HEK293 (cell line): ENCODE results near the gene KLHL11.

Experiments
- EGR2 ChIP-seq: fragments of 450-650 bp; formaldehyde crosslinking; IDR thresholded peaks from 2 replicates; pipeline ENCODE4 v1.5.1; 2016; ENCODE audit warnings: low read depth, missing biosample characterization, missing genetic modification characterization
- GLIS1 ChIP-seq: fragments of 450-650 bp; formaldehyde crosslinking; IDR thresholded peaks from 2 replicates; pipeline ENCODE4 v1.5.1; 2016; ENCODE audit warnings: missing biosample characterization, missing genetic modification characterization
- HIC1 ChIP-seq: fragments of 450-650 bp; formaldehyde crosslinking; IDR thresholded peaks from 2 replicates; pipeline ENCODE4 v1.5.1; 2016; ENCODE audit warnings: missing biosample characterization, missing genetic modification characterization
- MZF1 ChIP-seq: fragments of 450-650 bp; formaldehyde crosslinking; IDR thresholded peaks from 2 replicates; pipeline ENCODE4 v1.5.1; 2017; ENCODE audit warnings: missing biosample characterization, missing genetic modification characterization, borderline replicate concordance
- OSR2 ChIP-seq: fragments of 450-650 bp; formaldehyde crosslinking; IDR thresholded peaks from 2 replicates; pipeline ENCODE4 v1.5.1; 2016; ENCODE audit warnings: missing biosample characterization, missing genetic modification characterization
- OVOL3 ChIP-seq: fragments of 450-650 bp; formaldehyde crosslinking; IDR thresholded peaks from 2 replicates; pipeline ENCODE4 v1.5.1; 2016; ENCODE audit warnings: missing biosample characterization, missing genetic modification characterization
- YY1 ChIP-seq: fragments of 450-650 bp; formaldehyde crosslinking; IDR thresholded peaks from 2 replicates; pipeline ENCODE4 v1.5.1; 2018; ENCODE audit warnings: missing biosample characterization, missing genetic modification characterization
- ZBTB1 ChIP-seq: fragments of 450-650 bp; formaldehyde crosslinking; IDR thresholded peaks from 2 replicates; pipeline ENCODE4 v1.5.1; 2016; ENCODE audit warnings: missing biosample characterization, missing genetic modification characterization
- ZBTB26 ChIP-seq: fragments of 450-650 bp; formaldehyde crosslinking; optimal IDR thresholded peaks from 2 replicates; pipeline ENCODE3; 2016; ENCODE audit warnings: missing biosample characterization, mild to moderate bottlenecking, missing genetic modification characterization
- ZBTB48 ChIP-seq: fragments of 450-650 bp; formaldehyde crosslinking; IDR thresholded peaks from 2 replicates; pipeline ENCODE4 v1.5.1; 2016; ENCODE audit warnings: missing biosample characterization, missing genetic modification characterization
- ZBTB8A ChIP-seq: fragments of 450-650 bp; formaldehyde crosslinking; IDR thresholded peaks from 2 replicates; pipeline ENCODE4 v1.5.1; 2016; ENCODE audit warnings: missing biosample characterization, missing genetic modification characterization
- ZFHX2 ChIP-seq: fragments of 450-650 bp; formaldehyde crosslinking; conservative IDR thresholded peaks from 2 replicates; pipeline ENCODE4 v1.5.1; 2016; ENCODE audit warnings: missing biosample characterization, missing genetic modification characterization
- ZFP3 ChIP-seq: fragments of 450-650 bp; formaldehyde crosslinking; IDR thresholded peaks from 2 replicates; pipeline ENCODE4 v1.5.1; 2016; ENCODE audit warnings: low read depth, missing biosample characterization, missing genetic modification characterization
- ZNF169 ChIP-seq: fragments of 450-650 bp; formaldehyde crosslinking; IDR thresholded peaks from 2 replicates; pipeline ENCODE4 v1.5.1; 2016; ENCODE audit warnings: missing biosample characterization, missing genetic modification characterization
- ZNF175 ChIP-seq: fragments of 450-650 bp; formaldehyde crosslinking; IDR thresholded peaks from 2 replicates; pipeline ENCODE4 v1.5.1; 2016; ENCODE audit warnings: missing biosample characterization, missing genetic modification characterization
- ZNF184 ChIP-seq: fragments of 450-650 bp; IDR thresholded peaks from 2 replicates; pipeline ENCODE4 v1.5.1; 2018; ENCODE audit warnings: missing biosample characterization, mild to moderate bottlenecking, missing genetic modification characterization
- ZNF248 ChIP-seq: fragments of 450-650 bp; formaldehyde crosslinking; IDR thresholded peaks from 2 replicates; pipeline ENCODE4 v1.5.1; 2017; ENCODE audit warnings: missing biosample characterization, missing genetic modification characterization
- ZNF311 ChIP-seq: fragments of 450-650 bp; formaldehyde crosslinking; IDR thresholded peaks from 2 replicates; pipeline ENCODE4 v1.5.1; 2017; ENCODE audit warnings: missing biosample characterization, missing genetic modification characterization, borderline replicate concordance
- ZNF335 ChIP-seq: fragments of 450-650 bp; formaldehyde crosslinking; conservative IDR thresholded peaks from 2 replicates; pipeline ENCODE4 v1.5.1; 2016; ENCODE audit warnings: missing biosample characterization, missing genetic modification characterization
- ZNF416 ChIP-seq: fragments of 450-650 bp; formaldehyde crosslinking; IDR thresholded peaks from 2 replicates; pipeline ENCODE4 v1.5.1; 2016; ENCODE audit warnings: missing biosample characterization, missing genetic modification characterization
- ZNF449 ChIP-seq: fragments of 450-650 bp; formaldehyde crosslinking; IDR thresholded peaks from 2 replicates; pipeline ENCODE4 v1.5.1; 2017; ENCODE audit warnings: missing biosample characterization, mild to moderate bottlenecking, missing genetic modification characterization, moderate library complexity
- ZNF549 ChIP-seq: fragments of 450-650 bp; IDR thresholded peaks from 2 replicates; pipeline ENCODE4 v1.5.1; 2018; ENCODE audit warnings: missing biosample characterization, missing genetic modification characterization, mild to moderate bottlenecking, inconsistent platforms, moderate library complexity
- ZNF600 ChIP-seq: fragments of 450-650 bp; formaldehyde crosslinking; IDR thresholded peaks from 2 replicates; pipeline ENCODE4 v1.5.1; 2016; ENCODE audit warnings: missing biosample characterization, missing genetic modification characterization
- ZNF623 ChIP-seq: fragments of 450-650 bp; formaldehyde crosslinking; IDR thresholded peaks from 2 replicates; pipeline ENCODE4 v1.5.1; 2016; ENCODE audit warnings: missing biosample characterization, missing genetic modification characterization
- ZNF768 ChIP-seq: fragments of 450-650 bp; formaldehyde crosslinking; IDR thresholded peaks from 2 replicates; pipeline ENCODE4 v1.5.1; 2018; ENCODE audit warnings: missing biosample characterization, mild to moderate bottlenecking, missing genetic modification characterization
- ZNF777 ChIP-seq: fragments of 450-650 bp; formaldehyde crosslinking; IDR thresholded peaks from 2 replicates; pipeline ENCODE4 v1.5.1; 2017; ENCODE audit warnings: missing biosample characterization, missing genetic modification characterization, borderline replicate concordance
- ZNF785 ChIP-seq: fragments of 450-650 bp; formaldehyde crosslinking; IDR thresholded peaks from 2 replicates; pipeline ENCODE4 v1.5.1; 2016; ENCODE audit warnings: missing biosample characterization, missing genetic modification characterization
- TF ChIP-seq, protein P1 (sequence below): fragments of 450-650 bp; formaldehyde crosslinking; IDR thresholded peaks from 2 replicates; pipeline ENCODE4 v1.5.1; 2017; ENCODE audit warnings: missing biosample characterization, missing genetic modification characterization
- TF ChIP-seq, protein P2 (sequence below): fragments of 450-650 bp; IDR thresholded peaks from 2 replicates; pipeline ENCODE4 v1.5.1; 2018; ENCODE audit warnings: missing biosample characterization, mild to moderate bottlenecking, missing genetic modification characterization
- TF ChIP-seq, protein P3 (sequence below): fragments of 450-650 bp; formaldehyde crosslinking; IDR thresholded peaks from 2 replicates; pipeline ENCODE4 v1.5.1; 2017; ENCODE audit warnings: missing biosample characterization, missing genetic modification characterization

The KLHL11 gene

DNA sequence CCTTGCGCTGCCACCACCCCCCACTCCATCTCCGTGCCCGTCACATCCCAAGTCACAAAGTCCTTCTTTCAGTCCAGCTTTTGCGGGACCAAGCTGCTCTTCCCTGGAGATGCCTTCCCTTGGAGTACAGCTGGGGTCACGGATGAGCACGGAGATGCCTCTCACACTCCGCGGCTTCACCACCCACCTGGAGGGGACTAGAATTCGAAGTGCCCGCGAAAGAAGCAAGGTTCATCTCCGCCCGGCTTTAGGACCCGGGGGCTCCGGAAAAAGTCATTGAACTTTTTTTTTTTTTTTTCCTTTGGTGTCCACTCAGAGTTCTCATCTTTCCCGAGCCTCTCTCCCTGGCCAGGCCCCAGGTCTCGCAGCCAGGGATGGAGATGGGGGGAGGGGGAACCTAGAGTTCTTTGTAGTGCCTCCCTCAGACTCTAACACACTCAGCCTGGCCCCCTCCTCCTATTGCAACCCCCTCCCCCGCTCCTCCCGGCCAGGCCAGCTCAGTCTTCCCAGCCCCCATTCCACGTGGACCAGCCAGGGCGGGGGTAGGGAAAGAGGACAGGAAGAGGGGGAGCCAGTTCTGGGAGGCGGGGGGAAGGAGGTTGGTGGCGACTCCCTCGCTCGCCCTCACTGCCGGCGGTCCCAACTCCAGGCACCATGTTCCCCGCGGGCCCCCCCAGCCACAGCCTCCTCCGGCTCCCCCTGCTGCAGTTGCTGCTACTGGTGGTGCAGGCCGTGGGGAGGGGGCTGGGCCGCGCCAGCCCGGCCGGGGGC is 52.7 kb downstream of the KLHL11 start, which contains the start of gene FKBP10 (continued):
- peak; percentile 70; the same call in 1 of the 2 replicates for TF ChIP-seq ZNF600 (tag by site-specific recombination)
- TF ChIP-seq ZNF335 = peak; percentile 78
- TF ChIP-seq GLIS1 (tag by site-specific recombination) = peak; percentile 72; the same call in 1 of the 2 replicates
- peak; percentile 95 for TF ChIP-seq ZNF777 (tag by site-specific recombination)
- no peak for TF ChIP-seq ZNF184
- no peak for TF ChIP-seq ZNF416 (tag by site-specific recombination)
- TF ChIP-seq ZNF169 (tag by site-specific recombination) = no peak
- TF ChIP-seq ZBTB1 (tag by site-specific recombination) = no peak
- TF ChIP-seq HIC1 = peak; percentile 76
- no peak for TF ChIP-seq ZFP3 (tag by site-specific recombination)
- TF ChIP-seq ZNF768 = no peak
- no peak for TF ChIP-seq ZNF549
- TF ChIP-seq, protein P1, sequence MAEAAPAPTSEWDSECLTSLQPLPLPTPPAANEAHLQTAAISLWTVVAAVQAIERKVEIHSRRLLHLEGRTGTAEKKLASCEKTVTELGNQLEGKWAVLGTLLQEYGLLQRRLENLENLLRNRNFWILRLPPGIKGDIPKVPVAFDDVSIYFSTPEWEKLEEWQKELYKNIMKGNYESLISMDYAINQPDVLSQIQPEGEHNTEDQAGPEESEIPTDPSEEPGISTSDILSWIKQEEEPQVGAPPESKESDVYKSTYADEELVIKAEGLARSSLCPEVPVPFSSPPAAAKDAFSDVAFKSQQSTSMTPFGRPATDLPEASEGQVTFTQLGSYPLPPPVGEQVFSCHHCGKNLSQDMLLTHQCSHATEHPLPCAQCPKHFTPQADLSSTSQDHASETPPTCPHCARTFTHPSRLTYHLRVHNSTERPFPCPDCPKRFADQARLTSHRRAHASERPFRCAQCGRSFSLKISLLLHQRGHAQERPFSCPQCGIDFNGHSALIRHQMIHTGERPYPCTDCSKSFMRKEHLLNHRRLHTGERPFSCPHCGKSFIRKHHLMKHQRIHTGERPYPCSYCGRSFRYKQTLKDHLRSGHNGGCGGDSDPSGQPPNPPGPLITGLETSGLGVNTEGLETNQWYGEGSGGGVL = peak; percentile 97
- TF ChIP-seq ZBTB48 (tag by site-specific recombination) = peak; percentile 32; the same call in 1 of the 2 replicates
- no peak for TF ChIP-seq ZNF175 (tag by site-specific recombination)
- TF ChIP-seq OSR2 = peak; percentile 61
- 0 out of 2 replicates have a peak, but pooled peaks have one; percentile 63 for TF ChIP-seq ZBTB8A (tag by site-specific recombination)
- TF ChIP-seq, protein P2, sequence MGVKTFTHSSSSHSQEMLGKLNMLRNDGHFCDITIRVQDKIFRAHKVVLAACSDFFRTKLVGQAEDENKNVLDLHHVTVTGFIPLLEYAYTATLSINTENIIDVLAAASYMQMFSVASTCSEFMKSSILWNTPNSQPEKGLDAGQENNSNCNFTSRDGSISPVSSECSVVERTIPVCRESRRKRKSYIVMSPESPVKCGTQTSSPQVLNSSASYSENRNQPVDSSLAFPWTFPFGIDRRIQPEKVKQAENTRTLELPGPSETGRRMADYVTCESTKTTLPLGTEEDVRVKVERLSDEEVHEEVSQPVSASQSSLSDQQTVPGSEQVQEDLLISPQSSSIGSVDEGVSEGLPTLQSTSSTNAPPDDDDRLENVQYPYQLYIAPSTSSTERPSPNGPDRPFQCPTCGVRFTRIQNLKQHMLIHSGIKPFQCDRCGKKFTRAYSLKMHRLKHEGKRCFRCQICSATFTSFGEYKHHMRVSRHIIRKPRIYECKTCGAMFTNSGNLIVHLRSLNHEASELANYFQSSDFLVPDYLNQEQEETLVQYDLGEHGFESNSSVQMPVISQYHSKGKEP = 0 out of 2 replicates have a peak, but pooled peaks have one; percentile 2
- TF ChIP-seq, protein P3, sequence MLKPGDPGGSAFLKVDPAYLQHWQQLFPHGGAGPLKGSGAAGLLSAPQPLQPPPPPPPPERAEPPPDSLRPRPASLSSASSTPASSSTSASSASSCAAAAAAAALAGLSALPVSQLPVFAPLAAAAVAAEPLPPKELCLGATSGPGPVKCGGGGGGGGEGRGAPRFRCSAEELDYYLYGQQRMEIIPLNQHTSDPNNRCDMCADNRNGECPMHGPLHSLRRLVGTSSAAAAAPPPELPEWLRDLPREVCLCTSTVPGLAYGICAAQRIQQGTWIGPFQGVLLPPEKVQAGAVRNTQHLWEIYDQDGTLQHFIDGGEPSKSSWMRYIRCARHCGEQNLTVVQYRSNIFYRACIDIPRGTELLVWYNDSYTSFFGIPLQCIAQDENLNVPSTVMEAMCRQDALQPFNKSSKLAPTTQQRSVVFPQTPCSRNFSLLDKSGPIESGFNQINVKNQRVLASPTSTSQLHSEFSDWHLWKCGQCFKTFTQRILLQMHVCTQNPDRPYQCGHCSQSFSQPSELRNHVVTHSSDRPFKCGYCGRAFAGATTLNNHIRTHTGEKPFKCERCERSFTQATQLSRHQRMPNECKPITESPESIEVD (tag by site-specific recombination) = no peak
- TF ChIP-seq ZNF449 (tag by site-specific recombination) = no peak
- TF ChIP-seq MZF1 (tag by site-specific recombination) = no peak
- no peak for TF ChIP-seq ZNF248 (tag by site-specific recombination)
- TF ChIP-seq EGR2 = peak; percentile 43
- TF ChIP-seq YY1 (tag by site-specific recombination) = no peak
- no peak for TF ChIP-seq ZNF311 (tag by site-specific recombination)
- peak; percentile 2 for TF ChIP-seq ZBTB26 (tag by site-specific recombination)
- no peak; the same call in none of the 2 replicates for TF ChIP-seq ZFHX2 (tag by site-specific recombination)
- peak; percentile 7 for TF ChIP-seq ZNF623 (tag by site-specific recombination)
- TF ChIP-seq ZNF785 (tag by site-specific recombination) = no peak
- 0 out of 2 replicates have a peak, but pooled peaks have one; percentile 16 for TF ChIP-seq OVOL3 (tag by site-specific recombination)
